EH (cell line): Measurements from ENCODE around the gene KHDRBS2.

Experiments
- DNase-seq: peaks from one replicate; pipeline ENCODE4 v3.0.0-alpha.2; 2015; ENCODE audit warnings: low read depth

Gene KHDRBS2

GRCh38 chr6:62013719-62014118 lies 272.3 kb downstream of the KHDRBS2 start:
- no peak for DNase-seq

- DNase-seq, result no peak
Observed at GRCh38 chr6:62009445-62009844, 276.6 kb downstream of the KHDRBS2 start.

GRCh38 chr6:61989616-61990015 lies 296.4 kb downstream of the KHDRBS2 start:
- DNase-seq, result no peak

GRCh38 chr6:61980622-61981021 lies 305.4 kb downstream of the KHDRBS2 start:
- no peak for DNase-seq

- DNase-seq, result no peak
Observed at GRCh38 chr6:61977947-61978346, 308.1 kb downstream of the KHDRBS2 start.

- no peak for DNase-seq
Observed at GRCh38 chr6:61977099-61977498, 308.9 kb downstream of the KHDRBS2 start.

GRCh38 chr6:61959196-61959595 lies 326.8 kb downstream of the KHDRBS2 start:
- no peak for DNase-seq

GRCh38 chr6:61953851-61954250 lies 332.2 kb downstream of the KHDRBS2 start:
- DNase-seq, result no peak

- DNase-seq, result no peak
Observed at GRCh38 chr6:61951586-61951985, 334.4 kb downstream of the KHDRBS2 start.

GRCh38 chr6:61950811-61951210 lies 335.2 kb downstream of the KHDRBS2 start:
- no peak for DNase-seq

- DNase-seq, result no peak
Observed at GRCh38 chr6:61949971-61950370, 336.1 kb downstream of the KHDRBS2 start.

GRCh38 chr6:61949161-61949560 lies 336.9 kb downstream of the KHDRBS2 start:
- DNase-seq, result no peak

- DNase-seq, result no peak
Observed at GRCh38 chr6:61947311-61947947, 338.6 kb downstream of the KHDRBS2 start.

GRCh38 chr6:61940919-61941318 lies 345.1 kb downstream of the KHDRBS2 start:
- DNase-seq, result no peak

GRCh38 chr6:61935242-61935846 lies 350.7 kb downstream of the KHDRBS2 start:
- no peak for DNase-seq

- no peak for DNase-seq
Observed at GRCh38 chr6:61909486-61909885, 376.5 kb downstream of the KHDRBS2 start.

- no peak for DNase-seq
Observed at GRCh38 chr6:61901748-61902147, 384.3 kb downstream of the KHDRBS2 start.

GRCh38 chr6:61894536-61894935 lies 391.5 kb downstream of the KHDRBS2 start:
- no peak for DNase-seq

GRCh38 chr6:61887423-61887822 lies 398.6 kb downstream of the KHDRBS2 start:
- no peak for DNase-seq

GRCh38 chr6:61886608-61887259 lies 399.3 kb downstream of the KHDRBS2 start:
- no peak for DNase-seq

- no peak for DNase-seq
Observed at GRCh38 chr6:61869632-61870400, 416.2 kb downstream of the KHDRBS2 start.

GRCh38 chr6:61868507-61869080 lies 417.4 kb downstream of the KHDRBS2 start:
- no peak for DNase-seq
